ENCODE data around the gene COPZ1. TPM values are rescaled to one million over a fixed set of nuclear protein-coding genes. Genes with fewer than 3 reads are reported as not detected.

Gene COPZ1
- total RNA-seq, 1 experiment from 2014 or later: 104 TPM

DNA sequence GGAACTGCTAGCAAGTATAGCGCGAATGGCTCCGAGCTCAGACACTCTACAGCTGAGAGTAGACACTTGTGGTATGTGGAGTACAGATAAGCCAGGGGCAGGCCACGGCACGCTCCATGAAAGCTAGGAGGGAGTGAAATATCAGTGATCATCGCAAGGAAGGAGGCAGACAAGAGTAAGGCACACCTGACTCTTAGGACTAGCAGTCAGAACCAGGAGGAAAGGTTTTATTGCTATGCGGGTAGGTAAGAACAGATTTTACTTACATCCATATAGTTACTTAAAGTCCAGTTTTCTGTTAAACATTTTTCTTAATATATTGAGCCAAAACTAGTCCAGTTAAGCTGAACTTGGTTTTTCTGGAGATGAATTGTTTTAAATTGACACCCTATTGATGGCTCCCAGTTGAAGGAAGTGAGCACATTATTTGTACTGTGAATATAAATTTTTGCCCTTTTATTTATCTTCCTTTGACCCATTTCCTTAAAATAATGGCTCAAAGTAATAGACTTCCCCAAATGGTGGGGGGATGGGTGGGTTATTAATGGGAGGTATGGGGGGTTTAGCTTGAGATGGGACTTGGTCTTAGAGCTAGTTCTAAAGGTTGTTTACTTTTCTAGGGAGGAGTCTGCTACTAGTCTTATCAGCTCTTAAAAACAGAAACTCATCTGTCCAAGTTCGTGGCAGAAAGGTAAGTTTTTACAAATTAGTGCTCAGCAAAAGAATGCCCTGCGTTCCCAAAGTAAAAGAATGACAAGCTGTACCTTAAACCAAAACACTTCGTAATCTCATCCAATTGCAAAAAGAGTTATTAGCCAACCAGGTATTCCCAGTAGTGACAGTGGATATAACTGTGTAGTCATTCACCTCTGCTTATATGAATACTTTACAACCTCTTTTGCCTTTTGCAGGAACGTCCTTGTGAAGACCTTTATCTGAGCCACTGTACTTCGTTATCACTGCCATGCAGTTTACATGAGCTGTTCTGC is 38.6 kb upstream of the COPZ1 start:
- whole genome bisulfite sequencing (ENCODE audit: extremely low coverage, insufficient read length, low lambda C conversion rate): no CpG with 5 or more reads among the region's 12 CpGs
- peaks cover 3% of the 10 kb centered on the region; the same call in 1 of the 2 replicates for H3K79me2 ChIP-seq (ENCODE audit: insufficient read depth, low read length)
- H4K5ac ChIP-seq (ENCODE audit: insufficient read length, low read depth, low read length): no peak overlapping the region
- no peak overlapping the region for H2BK5ac ChIP-seq (ENCODE audit: insufficient read length, low read length)
- no peak overlapping the region for H3K18ac ChIP-seq (ENCODE audit: insufficient read length, low read depth, low read length)
- no peak overlapping the region for H3K23ac ChIP-seq (ENCODE audit: insufficient read length, low read depth, low read length)
- peaks cover 26 to 38% of the 10 kb centered on the region in 2 experiments for H3K4me1 Mint-ChIP-seq
- H3K14ac ChIP-seq (ENCODE audit: insufficient read depth, low read length): no peak overlapping the region
- peak overlapping the region; percentile 6 to 10; a peak in 3 of 5 replicates for H3K4me3 Mint-ChIP-seq
- no peak for DNase-seq
- H2BK15ac ChIP-seq (ENCODE audit: low read depth, low read length): no peak overlapping the region
- H3K9me3 Mint-ChIP-seq: no peaks in the 10 kb centered on the region
- H4K20me1 ChIP-seq (ENCODE audit: control insufficient read depth, insufficient read depth, insufficient read length): no peaks in the 10 kb centered on the region
- H2AK5ac ChIP-seq (ENCODE audit: insufficient read length, low read length): no peak overlapping the region
- H3K27ac Mint-ChIP-seq: peak overlapping the region in 2 of 3 experiments; percentile 71 to 91; a peak in 4 of 7 replicates
- no peak overlapping the region for H4K8ac ChIP-seq (replicated peaks; ENCODE audit: insufficient read length, low read depth, low read length)
- H2BK12ac ChIP-seq (ENCODE audit: insufficient read length, low read depth, low read length): no peak overlapping the region
- TF ChIP-seq, protein P1, sequence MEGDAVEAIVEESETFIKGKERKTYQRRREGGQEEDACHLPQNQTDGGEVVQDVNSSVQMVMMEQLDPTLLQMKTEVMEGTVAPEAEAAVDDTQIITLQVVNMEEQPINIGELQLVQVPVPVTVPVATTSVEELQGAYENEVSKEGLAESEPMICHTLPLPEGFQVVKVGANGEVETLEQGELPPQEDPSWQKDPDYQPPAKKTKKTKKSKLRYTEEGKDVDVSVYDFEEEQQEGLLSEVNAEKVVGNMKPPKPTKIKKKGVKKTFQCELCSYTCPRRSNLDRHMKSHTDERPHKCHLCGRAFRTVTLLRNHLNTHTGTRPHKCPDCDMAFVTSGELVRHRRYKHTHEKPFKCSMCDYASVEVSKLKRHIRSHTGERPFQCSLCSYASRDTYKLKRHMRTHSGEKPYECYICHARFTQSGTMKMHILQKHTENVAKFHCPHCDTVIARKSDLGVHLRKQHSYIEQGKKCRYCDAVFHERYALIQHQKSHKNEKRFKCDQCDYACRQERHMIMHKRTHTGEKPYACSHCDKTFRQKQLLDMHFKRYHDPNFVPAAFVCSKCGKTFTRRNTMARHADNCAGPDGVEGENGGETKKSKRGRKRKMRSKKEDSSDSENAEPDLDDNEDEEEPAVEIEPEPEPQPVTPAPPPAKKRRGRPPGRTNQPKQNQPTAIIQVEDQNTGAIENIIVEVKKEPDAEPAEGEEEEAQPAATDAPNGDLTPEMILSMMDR (conservative IDR thresholded peaks at IDR 0.05): no peak
- H2AFZ ChIP-seq (ENCODE audit: low read length): no peak overlapping the region
- peak overlapping the region; percentile 48 for H3K27ac ChIP-seq (ENCODE audit: insufficient read length, low read depth, low read length)
- H2BK20ac ChIP-seq (ENCODE audit: low read depth, low read length, poor library complexity, severe bottlenecking): no peak overlapping the region
- H3K9ac ChIP-seq (ENCODE audit: extremely low read depth, insufficient read length, low read length): no peak overlapping the region
- H3K4ac ChIP-seq (ENCODE audit: low read depth, low read length): no peak overlapping the region
- H3K36me3 Mint-ChIP-seq (ENCODE audit: insufficient read depth in 1 of 3, low read depth in 3 of 3): peaks cover 0 to 18% (median 0%) of the 10 kb centered on the region in 3 experiments; a peak in 3 of 7 replicates
- H3K9me3 ChIP-seq (ENCODE audit: control insufficient read depth, low read depth, low read length): no peaks in the 10 kb centered on the region
- H3K23me2 ChIP-seq (ENCODE audit: insufficient read length, low read depth, low read length, poor library complexity, severe bottlenecking): no peaks in the 10 kb centered on the region
- H2BK120ac ChIP-seq (ENCODE audit: low read depth, low read length, poor library complexity, severe bottlenecking): no peak overlapping the region
- no peaks in the 10 kb centered on the region for H3K4me1 ChIP-seq (ENCODE audit: insufficient read depth, low read length)
- peaks cover 3% of the 10 kb centered on the region; the same call in 1 of the 2 replicates for H3K27me3 Mint-ChIP-seq (ENCODE audit: low read depth)
- H4K91ac ChIP-seq (ENCODE audit: insufficient read length, low read depth, low read length): no peak overlapping the region
- H3T11ph ChIP-seq (ENCODE audit: low read length): no peak overlapping the region
- H3K27me3 ChIP-seq (ENCODE audit: insufficient read depth, low read length): no peaks in the 10 kb centered on the region
- H3K4me2 ChIP-seq (ENCODE audit: insufficient read depth, insufficient read length, low read length): no peak overlapping the region
- H3K56ac ChIP-seq (ENCODE audit: insufficient read length, low read depth, low read length): no peak overlapping the region
- H3K79me1 ChIP-seq (ENCODE audit: insufficient read depth, low read depth, low read length, poor library complexity, severe bottlenecking): no peaks in the 10 kb centered on the region

All from H9 (cell line).